ENCODE measurements around the gene MEGF11. TPM values are rescaled to one million over a fixed set of nuclear protein-coding genes. Genes with fewer than 3 reads are reported as not detected.
"Not testable (repeated sequence)": the region's sequence is repeated elsewhere in the genome, so short reads cannot be mapped to it uniquely, and the experiment has no call there.

The MEGF11 gene
- total RNA-seq, 5 donors from 2014 or later (not counting 1 experiment from before 2014, with no cell fraction given), result 0.20 TPM; not detected in 4

- POLR2A ChIA-PET, result no interaction called here
- ATAC-seq (replicated peaks in 1 of 4), result peak; percentile 91 to 93 (median 92)
Observed at GRCh38 chr15:65981837-65982626, 271.5 kb downstream of the MEGF11 start.

GRCh38 chr15:65980824-65981456, 272.6 kb downstream of the MEGF11 start:
- Histone ChIP-seq H3K4me1 (ENCODE audit: control insufficient read depth in 1 of 2, extremely low read depth in 1 of 2, insufficient read depth in 2 of 2, low read length in 2 of 2) (peaks cover 0 to 11% of the 10 kb centered on the region in 2 experiments), H3K9me3 (no peaks in the 10 kb centered on the region), H3K27me3 (replicated peaks in 1 of 2; ENCODE audit: control insufficient read depth in 2 of 2, extremely low read depth in 1 of 2, insufficient read depth in 2 of 2, low read length in 1 of 2) (peaks cover 2 to 42% of the 10 kb centered on the region in 2 experiments), H3K36me3 (ENCODE audit: control insufficient read depth in 2 of 2, extremely low read depth in 1 of 2, insufficient read depth in 1 of 2, low read length in 1 of 2) (no peaks in the 10 kb centered on the region), H3K27ac (ENCODE audit: low read length) (no peak overlapping the region), H3K4me3 (ENCODE audit: control insufficient read depth in 1 of 2, extremely low read depth in 1 of 2, low read length in 1 of 2) (no peak overlapping the region)
- Mint-ChIP-seq H3K4me1 (peaks cover 8 to 11% (median 9%) of the 10 kb centered on the region in 3 donors), H3K36me3 (no peaks in the 10 kb centered on the region), H3K27me3 (peaks cover 19 to 39% of the 10 kb centered on the region in 2 donors), H3K4me3 (peak overlapping the region in 2 of 3 donors; percentile 17 to 74), H3K9me3 (no peaks in the 10 kb centered on the region), H3K27ac (no peak overlapping the region)
- DNase-seq (peak in 6 of 35 experiments; percentile 4 to 29 (median 8)), ATAC-seq (replicated peaks in 1 of 4) (no peak)
- ChIA-PET POLR2A (no interaction called here), CTCF (no interaction called here)
- WGBS (ENCODE audit: insufficient coverage), result 81% methylated on average over 5 of the region's 5 CpGs

More at GRCh38 chr15:65981837-65982626, 271.5 kb downstream of the MEGF11 start:
- H3K9me3 Mint-ChIP-seq, result no peaks in the 10 kb centered on the region
- Histone ChIP-seq H3K27ac (ENCODE audit: low read length) (no peak overlapping the region), H3K36me3 (ENCODE audit: control insufficient read depth in 2 of 2, extremely low read depth in 1 of 2, insufficient read depth in 1 of 2, low read length in 1 of 2) (no peaks in the 10 kb centered on the region), H3K4me3 (ENCODE audit: control insufficient read depth in 1 of 2, extremely low read depth in 1 of 2, low read length in 1 of 2) (peak overlapping the region; percentile 24 to 35), H3K9me3 (no peaks in the 10 kb centered on the region), H3K27me3 (replicated peaks in 1 of 2; ENCODE audit: control insufficient read depth in 2 of 2, extremely low read depth in 1 of 2, insufficient read depth in 2 of 2, low read length in 1 of 2) (peaks cover 2 to 47% of the 10 kb centered on the region in 2 experiments), H3K4me1 (ENCODE audit: control insufficient read depth in 1 of 2, extremely low read depth in 1 of 2, insufficient read depth in 2 of 2, low read length in 2 of 2) (peaks cover 0 to 11% of the 10 kb centered on the region in 2 experiments)
- H3K27ac Mint-ChIP-seq, result no peak overlapping the region
- peak; percentile 28 to 76 (median 59) for DNase-seq
- H3K36me3 Mint-ChIP-seq, result no peaks in the 10 kb centered on the region
- H3K27me3 Mint-ChIP-seq, result peaks cover 23 to 43% of the 10 kb centered on the region in 2 donors
- H3K4me3 Mint-ChIP-seq, result peak overlapping the region; percentile 61 to 74 (median 63)
- CTCF ChIA-PET, result no interaction called here
- H3K4me1 Mint-ChIP-seq, result peaks cover 8 to 11% (median 9%) of the 10 kb centered on the region in 3 donors
- WGBS (ENCODE audit: insufficient coverage), result under 1% methylated on average over 37 of the region's 42 CpGs

GRCh38 chr15:65979837-65980236, 273.7 kb downstream of the MEGF11 start:
- H3K4me3 ChIP-seq (ENCODE audit: control insufficient read depth in 1 of 2, extremely low read depth in 1 of 2, low read length in 1 of 2), result no peak overlapping the region
- Mint-ChIP-seq H3K36me3 (no peaks in the 10 kb centered on the region), H3K9me3 (no peaks in the 10 kb centered on the region), H3K4me3 (no peak overlapping the region), H3K4me1 (peaks cover 8 to 11% (median 9%) of the 10 kb centered on the region in 3 donors), H3K27ac (no peak overlapping the region), H3K27me3 (peaks cover 20 to 33% of the 10 kb centered on the region in 2 donors)
- peaks cover 0 to 37% of the 10 kb centered on the region in 2 experiments for H3K27me3 ChIP-seq (replicated peaks in 1 of 2; ENCODE audit: control insufficient read depth in 2 of 2, extremely low read depth in 1 of 2, insufficient read depth in 2 of 2, low read length in 1 of 2)
- H3K36me3 ChIP-seq (ENCODE audit: control insufficient read depth in 2 of 2, extremely low read depth in 1 of 2, insufficient read depth in 1 of 2, low read length in 1 of 2), result no peaks in the 10 kb centered on the region
- DNase-seq (no peak), ATAC-seq (replicated peaks in 1 of 4) (no peak)
- ChIA-PET CTCF (no interaction called here), POLR2A (interaction anchor here (0.6 to 0.7 kb wide), 2 partner anchors 344 to 479 kb away, joined by 3 read pairs; no protein-coding TSS in a partner anchor)
- H3K4me1 ChIP-seq (ENCODE audit: control insufficient read depth in 1 of 2, extremely low read depth in 1 of 2, insufficient read depth in 2 of 2, low read length in 2 of 2), result peaks cover 0 to 11% of the 10 kb centered on the region in 2 experiments
- H3K27ac ChIP-seq (ENCODE audit: low read length), result no peak overlapping the region
- no peaks in the 10 kb centered on the region for H3K9me3 ChIP-seq
- WGBS (ENCODE audit: insufficient coverage), result no CpG with 5 or more reads among the region's 2 CpGs

GRCh38 chr15:65979316-65979715, 274.2 kb downstream of the MEGF11 start:
- Histone ChIP-seq H3K36me3 (ENCODE audit: control insufficient read depth in 2 of 2, extremely low read depth in 1 of 2, insufficient read depth in 1 of 2, low read length in 1 of 2) (no peaks in the 10 kb centered on the region), H3K27me3 (replicated peaks in 1 of 2; ENCODE audit: control insufficient read depth in 2 of 2, extremely low read depth in 1 of 2, insufficient read depth in 2 of 2, low read length in 1 of 2) (peaks cover 0 to 36% of the 10 kb centered on the region in 2 experiments), H3K9me3 (no peaks in the 10 kb centered on the region), H3K4me3 (ENCODE audit: control insufficient read depth in 1 of 2, extremely low read depth in 1 of 2, low read length in 1 of 2) (no peak overlapping the region), H3K4me1 (ENCODE audit: control insufficient read depth in 1 of 2, extremely low read depth in 1 of 2, insufficient read depth in 2 of 2, low read length in 2 of 2) (peaks cover 0 to 11% of the 10 kb centered on the region in 2 experiments), H3K27ac (ENCODE audit: low read length) (no peak overlapping the region)
- no peak for ATAC-seq (replicated peaks in 1 of 4)
- CTCF ChIA-PET, result no interaction called here
- peaks cover 8 to 11% (median 9%) of the 10 kb centered on the region in 3 donors for H3K4me1 Mint-ChIP-seq
- no peak overlapping the region for H3K27ac Mint-ChIP-seq
- H3K36me3 Mint-ChIP-seq, result no peaks in the 10 kb centered on the region
- POLR2A ChIA-PET, result interaction anchor here in 1 of 2 donors (0.6 kb wide), 1 partner anchor 343 kb away, joined by 3 read pairs; no protein-coding TSS in a partner anchor
- DNase-seq, result no peak
- peaks cover 20 to 31% of the 10 kb centered on the region in 2 donors for H3K27me3 Mint-ChIP-seq
- no peaks in the 10 kb centered on the region for H3K9me3 Mint-ChIP-seq
- no peak overlapping the region for H3K4me3 Mint-ChIP-seq
- 86% methylated on average over 7 of the region's 7 CpGs for WGBS (ENCODE audit: insufficient coverage)

- peaks cover 0 to 11% of the 10 kb centered on the region in 2 experiments for H3K4me1 ChIP-seq (ENCODE audit: control insufficient read depth in 1 of 2, extremely low read depth in 1 of 2, insufficient read depth in 2 of 2, low read length in 2 of 2)
- WGBS (ENCODE audit: insufficient coverage), result 71% methylated on average over 1 of the region's 1 CpG
- H3K36me3 ChIP-seq (ENCODE audit: control insufficient read depth in 2 of 2, extremely low read depth in 1 of 2, insufficient read depth in 1 of 2, low read length in 1 of 2), result no peaks in the 10 kb centered on the region
- no peak overlapping the region for H3K27ac Mint-ChIP-seq
- H3K27me3 Mint-ChIP-seq, result peaks cover 17 to 22% of the 10 kb centered on the region in 2 donors
- DNase-seq (no peak), ATAC-seq (replicated peaks in 1 of 4) (no peak)
- H3K4me1 Mint-ChIP-seq, result peaks cover 7 to 10% (median 8%) of the 10 kb centered on the region in 3 donors
- H3K4me3 Mint-ChIP-seq, result no peak overlapping the region
- peaks cover 0 to 28% of the 10 kb centered on the region in 2 experiments for H3K27me3 ChIP-seq (replicated peaks in 1 of 2; ENCODE audit: control insufficient read depth in 2 of 2, extremely low read depth in 1 of 2, insufficient read depth in 2 of 2, low read length in 1 of 2)
- no peaks in the 10 kb centered on the region for H3K9me3 ChIP-seq
- H3K9me3 Mint-ChIP-seq, result no peaks in the 10 kb centered on the region
- H3K27ac ChIP-seq (ENCODE audit: low read length), result no peak overlapping the region
- POLR2A ChIA-PET, result no interaction called here
- no peaks in the 10 kb centered on the region for H3K36me3 Mint-ChIP-seq
- CTCF ChIA-PET, result no interaction called here
- H3K4me3 ChIP-seq (ENCODE audit: control insufficient read depth in 1 of 2, extremely low read depth in 1 of 2, low read length in 1 of 2), result no peak overlapping the region
Observed at GRCh38 chr15:65978110-65978509, 275.4 kb downstream of the MEGF11 start.

- H3K9me3 ChIP-seq; H3K4me3 Mint-ChIP-seq; H3K4me1 ChIP-seq (ENCODE audit: control insufficient read depth in 1 of 2, extremely low read depth in 1 of 2, insufficient read depth in 2 of 2, low read length in 2 of 2); H3K27me3 ChIP-seq (replicated peaks in 1 of 2; ENCODE audit: control insufficient read depth in 2 of 2, extremely low read depth in 1 of 2, insufficient read depth in 2 of 2, low read length in 1 of 2); H3K27ac ChIP-seq (ENCODE audit: low read length); H3K9me3 Mint-ChIP-seq; H3K36me3 ChIP-seq (ENCODE audit: control insufficient read depth in 2 of 2, extremely low read depth in 1 of 2, insufficient read depth in 1 of 2, low read length in 1 of 2); H3K4me3 ChIP-seq (ENCODE audit: control insufficient read depth in 1 of 2, extremely low read depth in 1 of 2, low read length in 1 of 2); POLR2A ChIA-PET; H3K36me3 Mint-ChIP-seq; H3K4me1 Mint-ChIP-seq; H3K27ac Mint-ChIP-seq; DNase-seq; ATAC-seq (replicated peaks in 1 of 4); CTCF ChIA-PET: not testable (repeated sequence)
- H3K27me3 Mint-ChIP-seq, result peaks cover 10 to 15% of the 10 kb centered on the region in 2 donors
- WGBS (ENCODE audit: insufficient coverage), result 100% methylated on average over 2 of the region's 7 CpGs
Observed at GRCh38 chr15:65976196-65976595, 277.4 kb downstream of the MEGF11 start.

All from T-cell (primary cell).